GM18502 (cell line): Measurements from ENCODE around the gene DCN.

Experiments used
- ATAC-seq: cut with Tn5 transposase; IDR thresholded peaks from one replicate; pipeline ENCODE4 v1.9.1; 2021; ENCODE audit warnings: mild to moderate bottlenecking; ENCODE audit not compliant: unreplicated experiment, poor library complexity

DCN gene

GRCh38 chr12:91188778-91189177 is 6.2 kb upstream of the DCN start:
- ATAC-seq, result no peak

DNA sequence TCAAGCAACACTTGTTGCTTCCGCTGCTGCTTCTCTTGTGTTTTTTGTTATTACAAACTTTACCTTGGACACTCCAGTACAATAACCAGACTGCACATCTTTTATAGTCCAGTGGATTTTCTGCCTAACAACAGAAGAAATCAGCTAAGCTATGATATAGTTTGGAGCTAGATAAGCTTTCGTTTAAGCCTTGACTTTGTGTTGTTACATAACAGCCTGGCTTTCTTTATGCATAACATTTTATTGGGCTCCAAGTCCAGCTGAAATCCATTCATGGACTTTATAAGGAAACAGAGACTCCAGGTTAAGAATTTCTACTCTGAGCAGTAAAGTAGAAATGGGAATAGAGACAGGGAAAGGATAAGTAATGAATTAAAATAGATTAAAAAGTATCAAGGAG is 3.5 kb upstream of the DCN start:
- ATAC-seq, result no peak

- ATAC-seq, result no peak
These were observed 2.8 kb upstream of the DCN start for GRCh38 chr12:91185421-91185820.

- no peak for ATAC-seq
These were observed 934 bp upstream of the DCN start for GRCh38 chr12:91183551-91183950.

DNA sequence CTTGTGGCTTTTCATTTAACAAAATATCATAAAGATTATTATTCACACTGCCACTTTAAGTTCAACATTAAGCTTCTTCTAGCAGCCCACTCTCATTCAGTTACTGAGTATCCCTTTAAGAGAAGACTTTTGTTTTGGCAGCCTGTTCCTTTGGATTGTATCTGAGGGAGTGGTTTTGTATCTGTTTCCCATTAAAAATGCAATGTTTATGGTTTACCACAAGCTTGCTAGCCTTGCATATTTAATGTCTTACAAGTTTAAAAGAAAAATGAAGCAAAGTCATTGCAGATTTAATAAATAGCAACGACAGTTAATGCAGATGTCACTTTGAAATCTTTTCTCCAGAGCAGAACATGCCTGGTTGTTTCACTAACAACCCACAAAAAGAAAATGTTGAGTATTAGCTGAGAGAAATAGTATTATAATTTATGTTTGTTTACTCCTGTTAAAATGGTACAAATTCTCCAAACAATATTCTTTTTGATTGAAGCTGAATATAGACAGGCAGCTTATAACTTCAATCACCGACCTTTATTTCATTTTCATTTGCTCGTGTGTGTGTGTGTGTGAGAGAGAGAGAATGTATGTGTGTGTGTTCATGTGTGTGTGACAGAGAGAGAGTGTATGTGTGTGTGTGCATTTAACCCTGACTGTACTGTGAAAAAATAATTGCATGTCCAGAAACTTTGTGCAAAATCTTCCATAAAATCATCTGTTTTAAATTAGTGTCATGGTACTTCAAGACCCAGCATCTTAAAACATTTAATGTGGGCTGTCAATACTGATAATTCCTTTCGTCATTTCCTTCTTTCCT is 1.8 kb downstream of the DCN start:
- ATAC-seq, result no peak

DNA sequence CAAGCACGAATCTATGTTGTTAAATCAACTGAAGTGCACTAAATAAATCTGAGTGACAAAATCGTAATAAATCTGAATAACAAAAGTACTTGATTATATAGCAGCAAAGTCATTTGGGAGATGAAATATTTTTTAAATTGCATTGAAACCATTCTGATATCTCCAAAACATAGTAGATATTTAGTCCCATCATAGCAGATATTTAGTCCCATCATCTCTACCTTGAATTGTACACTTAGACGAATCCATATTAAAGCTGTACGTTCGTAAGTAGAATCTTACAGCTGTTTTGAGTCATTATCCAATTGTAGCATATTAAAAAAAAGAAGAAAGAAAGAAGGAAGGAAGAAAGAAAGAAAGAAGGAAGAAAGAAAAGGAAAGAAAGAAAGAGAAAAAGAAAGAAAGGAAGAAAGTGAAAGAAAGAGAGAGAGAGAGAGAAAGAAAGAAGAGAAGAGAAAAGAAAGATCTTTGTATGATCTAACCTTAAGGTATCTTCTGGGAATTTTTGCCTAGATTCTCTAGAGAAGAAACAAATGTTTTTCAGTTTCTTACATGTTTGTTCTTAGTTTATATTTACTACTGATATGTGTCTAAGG is 2.6 kb downstream of the DCN start:
- ATAC-seq, result no peak

DNA sequence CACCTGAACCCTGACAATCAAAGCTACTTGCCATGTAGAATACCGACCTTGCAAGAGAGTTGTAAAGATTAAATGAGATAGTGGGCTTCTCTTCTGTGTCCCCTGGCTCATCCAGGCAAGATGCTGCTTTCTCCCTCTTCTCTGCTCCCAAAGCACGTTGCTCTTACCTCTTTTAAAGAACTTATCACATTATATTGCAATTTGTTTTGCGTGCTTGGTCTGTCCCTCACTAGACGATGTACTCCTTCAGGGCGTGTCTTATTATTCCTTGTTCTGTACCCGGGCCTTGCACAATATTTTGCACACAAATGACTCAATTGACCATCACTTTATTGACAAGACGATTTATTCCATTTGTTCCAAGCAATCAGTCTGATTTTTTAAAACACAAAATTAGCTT is 3.3 kb downstream of the DCN start:
- no peak for ATAC-seq

GRCh38 chr12:91178781-91179180 is 3.8 kb downstream of the DCN start:
- ATAC-seq, result no peak

DNA sequence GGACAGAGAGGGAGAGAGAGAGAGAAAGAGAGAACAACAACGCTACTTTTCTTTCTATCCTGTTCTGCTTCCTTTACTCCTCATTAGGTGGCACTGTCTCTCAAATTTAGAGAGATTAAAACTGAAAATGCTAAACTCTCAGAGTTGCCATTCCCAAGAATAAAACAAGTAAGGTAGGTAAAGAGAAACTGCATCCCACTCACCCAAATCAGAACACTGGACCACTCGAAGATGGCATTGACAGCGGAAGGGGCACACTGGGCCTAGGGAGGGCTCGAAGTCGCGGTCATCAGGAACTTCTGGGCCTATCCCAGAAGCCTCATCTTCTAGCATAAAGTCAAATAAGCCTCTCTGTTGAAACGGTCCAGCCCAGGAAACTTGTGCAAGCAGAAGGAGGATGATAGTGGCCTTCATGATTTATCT is 4.5 kb downstream of the DCN start:
- no peak for ATAC-seq

- no peak for ATAC-seq
These were observed 5.2 kb downstream of the DCN start for GRCh38 chr12:91177381-91177780.

DNA sequence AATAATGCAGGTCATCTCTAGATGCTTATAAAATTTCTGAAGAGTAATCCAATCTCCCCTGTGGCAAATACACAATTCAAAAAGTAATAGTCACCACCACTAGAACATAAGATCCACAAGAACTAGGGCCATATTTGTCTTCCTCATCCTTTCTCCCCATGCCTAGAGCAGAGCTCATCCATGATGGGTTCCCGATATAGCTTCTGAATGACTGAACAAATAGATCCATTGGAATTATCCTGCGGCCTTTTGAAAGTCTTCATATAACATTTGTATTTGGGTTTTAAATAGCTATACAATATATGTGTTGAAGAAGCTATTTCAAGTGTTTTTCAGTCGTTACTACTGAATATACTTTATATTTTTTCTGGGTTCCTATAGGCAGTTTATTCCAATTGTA is 5.7 kb downstream of the DCN start:
- no peak for ATAC-seq

- ATAC-seq, result no peak
These were observed 6.3 kb downstream of the DCN start for GRCh38 chr12:91176358-91176757.

- ATAC-seq, result no peak
These were observed 9.5 kb downstream of the DCN start for GRCh38 chr12:91173124-91173523.

DNA sequence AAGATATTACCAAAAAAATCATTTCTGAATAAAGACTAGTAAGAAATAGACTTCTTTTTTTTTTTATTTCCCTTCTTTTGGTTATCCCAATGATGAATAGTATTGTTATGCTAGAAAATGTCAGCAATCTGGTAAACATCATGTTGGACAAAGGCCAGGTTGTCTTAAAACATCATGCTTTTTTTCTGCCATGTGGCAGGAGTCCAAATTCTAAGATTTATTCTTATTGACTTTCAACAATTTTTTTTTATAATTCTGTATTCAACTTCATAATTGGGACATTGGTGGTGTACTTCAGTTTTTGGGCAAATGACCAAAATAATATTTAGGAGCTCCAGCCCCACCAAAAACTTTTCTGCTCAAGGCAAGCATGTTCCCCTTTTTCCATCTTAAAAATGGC is 10.5 kb downstream of the DCN start:
- ATAC-seq, result no peak

DNA sequence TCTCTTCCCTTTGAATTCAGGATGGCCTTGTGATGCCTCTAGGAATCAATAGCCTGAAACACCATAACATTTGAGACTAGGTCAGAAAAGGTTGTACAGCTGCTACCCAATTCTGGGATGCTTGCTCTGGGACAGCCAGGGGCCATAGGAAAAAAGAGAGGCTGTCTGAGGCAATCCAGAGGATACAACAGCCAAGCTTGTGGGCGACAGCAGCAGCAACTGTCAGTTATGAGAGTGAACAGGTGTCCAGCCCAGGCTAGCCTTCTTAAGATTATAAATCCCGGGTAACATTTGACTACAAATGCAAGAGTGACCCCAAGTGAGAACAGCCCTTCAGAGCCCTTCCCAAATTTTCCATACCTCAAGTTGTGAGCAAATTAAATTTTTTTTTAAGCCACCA is 11.1 kb downstream of the DCN start:
- no peak for ATAC-seq

- no peak for ATAC-seq
These were observed 19.5 kb downstream of the DCN start for GRCh38 chr12:91163116-91163515.

DNA sequence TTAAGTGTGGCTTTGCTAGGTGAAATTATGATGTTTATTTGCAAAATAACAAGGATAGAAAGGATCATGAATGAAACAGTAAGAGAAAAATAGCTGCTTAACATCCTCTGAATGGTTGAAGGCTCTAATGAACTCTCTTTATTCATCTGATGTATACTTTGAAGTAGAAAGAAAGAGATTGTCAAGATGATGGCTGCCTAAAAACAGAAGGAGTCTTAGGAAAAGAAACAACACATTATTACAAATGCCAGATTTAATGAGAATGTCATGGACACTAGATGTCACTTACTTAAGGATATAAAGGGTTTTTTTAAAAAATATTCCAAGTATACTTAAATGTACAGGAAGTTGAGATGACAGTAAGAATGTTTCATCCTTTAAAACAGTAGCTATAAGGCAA is 21.6 kb downstream of the DCN start:
- ATAC-seq, result no peak

GRCh38 chr12:91155990-91156389 is 26.6 kb downstream of the DCN start:
- ATAC-seq, result no peak

DNA sequence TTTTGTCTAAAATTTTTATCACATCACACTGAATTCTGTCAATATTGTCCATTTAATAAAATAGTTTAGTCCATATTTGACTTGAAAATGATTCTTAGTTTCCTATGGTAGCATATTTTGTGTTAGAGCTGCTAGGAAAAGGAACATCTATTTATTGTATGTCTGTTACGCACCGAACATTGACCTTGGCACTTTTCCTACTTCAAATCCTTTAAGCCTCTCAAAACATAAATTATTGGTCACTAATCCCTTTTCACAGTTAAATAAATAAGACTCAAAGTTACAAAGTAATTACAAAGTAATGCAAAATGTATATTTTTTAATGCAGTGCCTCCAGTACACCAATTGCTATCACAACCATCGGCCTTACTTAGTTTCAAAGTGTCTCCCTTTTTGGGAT is 28.5 kb downstream of the DCN start:
- ATAC-seq, result no peak

- no peak for ATAC-seq
These were observed 38.6 kb downstream of the DCN start for GRCh38 chr12:91144053-91144452.

GRCh38 chr12:91143206-91143605 is 39.4 kb downstream of the DCN start:
- ATAC-seq, result no peak

DNA sequence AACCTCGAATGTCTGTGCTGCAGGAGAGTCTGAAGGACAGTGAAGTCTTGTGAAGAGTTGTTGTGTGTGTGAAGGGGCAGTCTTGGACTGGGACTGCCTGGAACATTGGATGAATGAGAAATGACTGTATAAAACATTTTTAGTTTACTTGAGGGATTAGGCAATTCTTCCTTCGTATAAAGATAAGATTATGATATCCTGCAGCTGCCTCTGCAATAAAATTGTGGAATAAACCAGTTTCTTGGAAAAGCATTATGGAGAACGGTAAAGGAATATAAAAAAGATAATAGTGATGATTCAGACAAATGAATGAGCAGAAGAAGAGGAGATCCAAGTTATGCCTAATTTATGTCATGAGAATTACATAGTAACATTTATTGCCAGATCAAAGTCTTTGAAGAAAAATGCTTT is 40.4 kb downstream of the DCN start:
- ATAC-seq, result no peak
